ENCODE measurements around the gene GNB1L.

Gene GNB1L

GRCh38 chr22:19745155-19746101 lies 109.2 kb downstream of the GNB1L start:
- DNase-seq = no peak

- no peak for DNase-seq
These were observed 110.2 kb downstream of the GNB1L start for GRCh38 chr22:19744350-19745006.

- no peak for DNase-seq
These were observed 111.0 kb downstream of the GNB1L start for GRCh38 chr22:19743651-19744050.

GRCh38 chr22:19743081-19743480 lies 111.6 kb downstream of the GNB1L start:
- no peak for DNase-seq

GRCh38 chr22:19742160-19743066 lies 112.3 kb downstream of the GNB1L start:
- no peak for DNase-seq

GRCh38 chr22:19741053-19741452 lies 113.6 kb downstream of the GNB1L start:
- DNase-seq = no peak

GRCh38 chr22:19740586-19740985 lies 114.1 kb downstream of the GNB1L start:
- no peak for DNase-seq

GRCh38 chr22:19739911-19740449 lies 114.7 kb downstream of the GNB1L start:
- DNase-seq = no peak

- DNase-seq = no peak
These were observed 115.2 kb downstream of the GNB1L start for GRCh38 chr22:19739448-19739895.

- DNase-seq = no peak
These were observed 115.8 kb downstream of the GNB1L start for GRCh38 chr22:19738664-19739447.

- DNase-seq = no peak
These were observed 116.6 kb downstream of the GNB1L start for GRCh38 chr22:19737846-19738663.

GRCh38 chr22:19735665-19736510 lies 118.8 kb downstream of the GNB1L start:
- no peak for DNase-seq

- DNase-seq = no peak
These were observed 119.8 kb downstream of the GNB1L start for GRCh38 chr22:19734837-19735382.

- DNase-seq = no peak
These were observed 120.5 kb downstream of the GNB1L start for GRCh38 chr22:19734163-19734562.

GRCh38 chr22:19733755-19734154 lies 120.9 kb downstream of the GNB1L start:
- DNase-seq = no peak
